H1 (cell line): ENCODE data around the gene TARBP2. TPM values are rescaled to one million over a fixed set of nuclear protein-coding genes. Genes with fewer than 3 reads are reported as not detected.

Experiments
- CTCF ChIA-PET: fragments of 300-600 bp; sonication (Branson Sonifier 250); formaldehyde crosslinking; loops from one replicate; lab custom pipeline; 2021; ENCODE audit not compliant: partially characterized antibody; lab: Charles Lee
- POLR2A ChIA-PET: fragments of 300-600 bp; sonication (Branson Sonifier 250); formaldehyde crosslinking; loops from one replicate; lab custom pipeline; 2021; ENCODE audit warnings: inconsistent platforms; ENCODE audit not compliant: partially characterized antibody; lab: Charles Lee
- DNase-seq, 2 experiments: peaks; one replicate each; pipeline versions ENCODE4 v3.0.0 to v3.0.0-alpha.2; 2010 to 2022; ENCODE audit warnings: low spot score in 2 of 2, low read depth in 1 of 2, mixed read lengths in 1 of 2
- FAIRE-seq: peaks from 2 replicates; lab custom pipeline; 2011; peaks lifted over from hg19 to GRCh38; lab: Jason Lieb, UNC
- H2AFZ ChIP-seq: 2 replicates; pipeline ENCODE4 v1.8.1; 2012; ENCODE audit warnings: low read length, inconsistent platforms
- H2AK5ac ChIP-seq: 2 replicates; pipeline ENCODE4 v1.6.1; 2013; ENCODE audit warnings: low read depth, low read length
- H2BK120ac ChIP-seq: replicated peaks from 2 replicates; pipeline ENCODE3; 2013; ENCODE audit warnings: low read depth, low read length, inconsistent platforms
- H2BK12ac ChIP-seq: 2 replicates; pipeline ENCODE4 v1.6.1; 2013; ENCODE audit warnings: low read depth, low read length
- H2BK15ac ChIP-seq: 2 replicates; pipeline ENCODE4 v1.6.1; 2013; ENCODE audit warnings: low read length
- H2BK20ac ChIP-seq: 2 replicates; pipeline ENCODE4 v1.6.1; 2013; ENCODE audit warnings: low read length
- H2BK5ac ChIP-seq: 2 replicates; pipeline ENCODE4 v1.6.1; 2013; ENCODE audit warnings: low read depth, low read length
- H3K14ac ChIP-seq: 2 replicates; pipeline ENCODE4 v1.6.1; 2013; ENCODE audit warnings: inconsistent platforms; ENCODE audit not compliant: insufficient read length
- H3K18ac ChIP-seq: 2 replicates; pipeline ENCODE4 v1.6.1; 2013; ENCODE audit warnings: low read length; ENCODE audit errors: extremely low read depth
- H3K23ac ChIP-seq: 2 replicates; pipeline ENCODE4 v1.6.1; 2013; ENCODE audit warnings: inconsistent platforms; ENCODE audit not compliant: insufficient read length
- H3K23me2 ChIP-seq: 2 replicates; pipeline ENCODE4 v1.6.1; 2013; ENCODE audit warnings: low read depth, low read length
- H3K27ac ChIP-seq: 2 replicates; pipeline ENCODE4 v1.6.1; 2011; ENCODE audit warnings: low read depth, low read length, inconsistent platforms
- H3K27me3 ChIP-seq, 4 experiments: replicated peaks in 1 of 4; 1 replicate in 1 of 4; 2 replicates in 3 of 4; pipeline versions ENCODE4 v1.6.1 to v1.8.1; 2011 to 2013; ENCODE audit warnings: low read length in 3 of 4, mild to moderate bottlenecking in 3 of 4, inconsistent platforms in 2 of 4, mixed read lengths in 2 of 4, moderate library complexity in 1 of 4; ENCODE audit not compliant: control insufficient read depth in 3 of 4, insufficient read depth in 3 of 4; ENCODE audit errors: extremely low read depth in 1 of 4
- H3K36me3 ChIP-seq, 4 experiments: 2 replicates each; pipeline versions ENCODE4 v1.6.1 to v1.8.1; 2011 to 2013; ENCODE audit warnings: mild to moderate bottlenecking in 4 of 4, low read length in 3 of 4, moderate library complexity in 2 of 4, control low read depth in 1 of 4, inconsistent platforms in 1 of 4; ENCODE audit not compliant: insufficient read depth in 4 of 4, control insufficient read depth in 2 of 4
- H3K4ac ChIP-seq: replicated peaks from 2 replicates; pipeline ENCODE3; 2013; ENCODE audit warnings: low read length, low read depth, mixed read lengths, inconsistent platforms; ENCODE audit not compliant: insufficient read length
- H3K4me1 ChIP-seq, 4 experiments: replicated peaks in 1 of 4; 1 replicate in 1 of 4; 2 replicates in 3 of 4; pipeline versions ENCODE4 v1.6.1 to v1.8.1; 2011 to 2013; ENCODE audit warnings: low read length in 3 of 4, inconsistent platforms in 2 of 4, mixed read lengths in 1 of 4; ENCODE audit not compliant: insufficient read depth in 4 of 4, control insufficient read depth in 3 of 4
- H3K4me2 ChIP-seq, 2 experiments: 2 replicates each; pipeline versions ENCODE4 v1.6.1 to v1.8.1; 2011 to 2013; ENCODE audit warnings: low read depth in 2 of 2, low read length in 2 of 2, control low read depth in 1 of 2, inconsistent platforms in 1 of 2, mild to moderate bottlenecking in 1 of 2; ENCODE audit not compliant: insufficient read depth in 1 of 2
- H3K4me3 ChIP-seq, 4 experiments: fragments of 200-600, 300-600 bp in 1 of 4; sonication (generic), shearing (Covaris generic), sonication (Bioruptor Twin) in 1 of 4; 2 replicates each; pipeline versions ENCODE4 v1.5.1 to v1.8.1; 2011 to 2016; ENCODE audit warnings: low read length in 4 of 4, low read depth in 3 of 4, control low read depth in 2 of 4, inconsistent platforms in 2 of 4, mild to moderate bottlenecking in 2 of 4, mixed read lengths in 1 of 4, moderate library complexity in 1 of 4; ENCODE audit not compliant: insufficient read depth in 2 of 4; ENCODE audit errors: extremely low read depth in 1 of 4
- H3K56ac ChIP-seq: replicated peaks from 2 replicates; pipeline ENCODE3; 2013; ENCODE audit warnings: low read depth, mild to moderate bottlenecking, mixed read lengths, low read length, inconsistent platforms; ENCODE audit not compliant: insufficient read length
- H3K79me1 ChIP-seq: 2 replicates; pipeline ENCODE4 v1.6.1; 2013; ENCODE audit warnings: low read depth, low read length, control low read depth
- H3K79me2 ChIP-seq, 2 experiments: 2 replicates each; pipeline versions ENCODE4 v1.6.1 to v1.8.1; 2012 to 2013; ENCODE audit warnings: low read length in 2 of 2, mild to moderate bottlenecking in 2 of 2, inconsistent platforms in 1 of 2; ENCODE audit not compliant: insufficient read depth in 2 of 2, control insufficient read depth in 1 of 2
- H3K9ac ChIP-seq, 4 experiments: replicated peaks in 1 of 4; 1 replicate in 1 of 4; 2 replicates in 3 of 4; pipeline versions ENCODE4 v1.6.1 to v1.8.1; 2011 to 2013; ENCODE audit warnings: low read depth in 3 of 4, low read length in 3 of 4, control low read depth in 2 of 4, mild to moderate bottlenecking in 2 of 4, moderate library complexity in 2 of 4, inconsistent platforms in 1 of 4; ENCODE audit errors: extremely low read depth in 1 of 4
- H3K9me3 ChIP-seq, 2 experiments: 2 replicates each; pipeline versions ENCODE4 v1.6.1 to v1.8.1; 2012 to 2013; ENCODE audit warnings: mild to moderate bottlenecking in 2 of 2, moderate library complexity in 2 of 2, control low read depth in 1 of 2, inconsistent platforms in 1 of 2, low read depth in 1 of 2, low read length in 1 of 2, mixed read lengths in 1 of 2; ENCODE audit not compliant: insufficient read depth in 2 of 2
- H4K20me1 ChIP-seq, 2 experiments: replicated peaks in 1 of 2; 2 replicates each; pipeline versions ENCODE3 to v1.8.1; 2011 to 2013; ENCODE audit warnings: inconsistent platforms in 2 of 2, low read length in 2 of 2, mild to moderate bottlenecking in 1 of 2; ENCODE audit not compliant: insufficient read depth in 2 of 2, control insufficient read depth in 1 of 2
- H4K5ac ChIP-seq: 2 replicates; pipeline ENCODE4 v1.6.1; 2013; ENCODE audit warnings: low read length, low read depth, mixed read lengths, inconsistent platforms; ENCODE audit not compliant: insufficient read length
- H4K8ac ChIP-seq: 2 replicates; pipeline ENCODE4 v1.8.0; 2013; ENCODE audit warnings: mild to moderate bottlenecking, moderate library complexity, low read length, inconsistent platforms; ENCODE audit not compliant: insufficient read depth; ENCODE audit errors: extremely low read depth
- H4K91ac ChIP-seq: replicated peaks from 2 replicates; pipeline ENCODE3; 2013; ENCODE audit warnings: low read length, mixed read lengths, inconsistent platforms; ENCODE audit not compliant: insufficient read length
- POLR2A ChIP-seq, 2 experiments: IDR thresholded peaks; 1 replicate in 1 of 2; 2 replicates in 1 of 2; pipeline ENCODE4 v1.6.1; 2011; ENCODE audit warnings: low read depth in 2 of 2, low read length in 2 of 2, mild to moderate bottlenecking in 2 of 2; ENCODE audit errors: control extremely low read depth in 1 of 2
- TBP ChIP-seq: IDR thresholded peaks from 2 replicates; pipeline ENCODE4 v1.6.1; 2011; ENCODE audit warnings: low read depth, low read length, improper control_type of control experiment
- WGBS, 2 experiments: shearing (Covaris generic) in 1 of 2; methylation state at CpG; one replicate each; pipeline versions ENCODE4 v1.1.6 to v1.1.7; 2013 to 2015; ENCODE audit warnings: low lambda C conversion rate in 2 of 2, mixed read lengths in 2 of 2, inconsistent platforms in 1 of 2, low coverage in 1 of 2, missing lambda C conversion rate in 1 of 2; ENCODE audit not compliant: insufficient replicate concordance in 2 of 2, insufficient coverage in 1 of 2, insufficient read length in 1 of 2; ENCODE audit errors: extremely low coverage in 1 of 2, missing lambda C conversion rate in 1 of 2; 5-methylcytosine and 5-hydroxymethylcytosine counted together
- polyA plus RNA-seq, 7 experiments: library from polyadenylated mRNA; depleted of rRNA in 3 of 7; stranded (reverse) in 5 of 7; unstranded in 2 of 7; fragments of >200 nt in 5 of 7; fragments of 200-250 nt in 2 of 7; gene quantifications; 1 replicate in 5 of 7; 2 replicates in 1 of 7; 4 replicates in 1 of 7; pipeline versions ENCODE4 v1.2.1 to v1.2.3, GENCODE V29; 2011 to 2013; ENCODE audit warnings: missing spikeins in 2 of 7, mixed read lengths in 2 of 7
- total RNA-seq: library from RNA; stranded (reverse); fragmentation: NEBNext Ultra II Directional; extraction: Animal tissue kit (Norgen Biotek cat#: 25700); gene quantifications from 2 replicates; pipeline ENCODE4 v1.2.1, GENCODE V29; 2021

TARBP2 gene
- total and polyA plus RNA-seq, 2 of the 8 experiments (the other 6 are each of a cell fraction or from before 2014, with no cell fraction given): 69.9 to 122 TPM

GRCh38 chr12:53484686-53485575, 16.2 kb upstream of the TARBP2 start:
- no peak for DNase-seq
- Histone ChIP-seq H3K18ac (no peak overlapping the region), H3K14ac (no peak overlapping the region), H3K4me3 (no peak overlapping the region), H2BK5ac (no peak overlapping the region), H3K4me2 (no peak overlapping the region), H3K79me2 (no peaks in the 10 kb centered on the region), H2BK12ac (no peak overlapping the region), H2BK20ac (no peak overlapping the region), H3K4me1 (peaks cover 0 to 5% (median under 1%) of the 10 kb centered on the region in 4 experiments; a peak in 3 of 7 replicates), H2BK15ac (no peak overlapping the region), H3K79me1 (no peaks in the 10 kb centered on the region), H3K23ac (no peak overlapping the region), H2AK5ac (no peak overlapping the region), H4K8ac (no peak overlapping the region), H3K9ac (no peak overlapping the region), H2BK120ac (no peak overlapping the region), H4K20me1 (peaks cover 18 to 37% of the 10 kb centered on the region in 2 experiments), H3K9me3 (no peaks in the 10 kb centered on the region), H4K91ac (no peak overlapping the region), H3K27ac (no peak overlapping the region), H3K56ac (no peak overlapping the region), H3K27me3 (no peaks in the 10 kb centered on the region), H3K4ac (no peak overlapping the region), H2AFZ (no peak overlapping the region), H3K36me3 (peaks cover 8 to 58% (median 28%) of the 10 kb centered on the region in 4 experiments; a peak in 7 of 8 replicates), H4K5ac (no peak overlapping the region), H3K23me2 (no peaks in the 10 kb centered on the region)
- ChIA-PET POLR2A (interaction anchor here (57.6 to 67.0 kb wide), 2 partner anchors 9 to 17 kb away, joined by 3397 read pairs; partner anchors contain the start of genes MAP3K12, NPFF, PCBP2 and PRR13), CTCF (interaction anchor here (0.6 to 9.0 kb wide), 4 partner anchors 19 to 64 kb away, joined by 3 to 105 read pairs (median 12); partner anchors contain the start of gene NPFF)
- WGBS, 2 experiments: 90% methylated on average over 10 of the region's 10 CpGs; no CpG with 5 or more reads in 1 of the 2 experiments
- FAIRE-seq: peak; percentile 13
- no peak for TF ChIP-seq TBP
- TF ChIP-seq POLR2A (IDR thresholded peaks at IDR 0.05; ENCODE audit: control extremely low read depth in 1 of 2, low read depth in 2 of 2, low read length in 2 of 2): peak in 1 of 2 experiments; percentile 41; a peak in 1 of 3 replicates
